ENCODE measurements around the gene LGI1.

DNA sequence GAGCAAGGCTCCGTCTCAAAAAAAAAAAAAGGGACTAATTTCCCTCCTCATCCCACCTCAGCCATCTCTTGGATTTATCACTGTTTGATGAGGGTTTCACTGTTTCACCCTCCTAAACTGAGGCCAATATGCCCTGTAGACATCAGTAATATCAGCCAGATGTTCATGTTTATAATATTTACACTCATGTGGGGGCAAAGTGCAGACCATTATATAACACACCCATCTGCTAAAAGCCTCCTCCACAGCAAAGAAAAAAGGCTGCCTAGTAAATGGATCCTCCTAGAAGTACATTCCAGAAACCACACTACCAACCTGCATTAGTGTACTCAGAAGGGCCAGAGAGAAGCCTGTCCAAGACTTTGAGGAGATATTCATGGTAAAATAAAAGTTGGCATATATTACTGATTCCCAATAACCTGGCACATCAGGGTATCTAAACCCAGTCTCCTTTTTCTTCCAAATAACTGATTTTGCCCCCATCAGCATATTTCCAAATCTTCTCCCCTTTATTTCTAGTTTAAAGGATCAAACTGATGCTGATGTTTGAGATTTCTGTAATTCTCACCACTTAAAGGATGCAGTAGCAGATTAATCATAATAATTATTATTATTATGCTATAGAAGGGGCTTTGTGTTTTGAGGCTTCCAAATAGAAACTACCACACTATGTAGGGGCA is 55.1 kb downstream of the LGI1 start:
- no peak for TF ChIP-seq CTCF (IDR thresholded peaks at IDR 0.05; ENCODE audit: insufficient read depth, low read length, poor library complexity, severe bottlenecking)
- no peak for TF ChIP-seq EZH2phosphoT487 (conservative IDR thresholded peaks at IDR 0.05; ENCODE audit: low read length)

Measured in SU-DHL-6 (cell line).